Trophoblast cell (in vitro differentiated cells and primary cell): ENCODE results near the gene EMID1.

Experiments used
- DNase-seq, 2 donors: peaks; one replicate each; pipeline ENCODE4 v3.0.0-alpha.2; 2016
- H2AFZ ChIP-seq: 2 replicates; pipeline ENCODE4 v1.6.1; 2013; ENCODE audit warnings: low read length, moderate library complexity, mild to moderate bottlenecking; ENCODE audit not compliant: insufficient read depth, poor library complexity
- H2AK5ac ChIP-seq: 2 replicates; pipeline ENCODE4 v1.6.1; 2013; ENCODE audit warnings: mild to moderate bottlenecking, low read length
- H2BK120ac ChIP-seq: 2 replicates; pipeline ENCODE4 v1.6.1; 2013; ENCODE audit warnings: low read length, mild to moderate bottlenecking, moderate library complexity; ENCODE audit not compliant: insufficient read depth, poor library complexity
- H2BK12ac ChIP-seq: 2 replicates; pipeline ENCODE4 v1.6.1; 2013; ENCODE audit warnings: mild to moderate bottlenecking, low read length, moderate library complexity
- H2BK5ac ChIP-seq: 2 replicates; pipeline ENCODE4 v1.6.1; 2013; ENCODE audit warnings: low read length, low read depth, moderate library complexity, mild to moderate bottlenecking; ENCODE audit not compliant: poor library complexity
- H3K14ac ChIP-seq: 2 replicates; pipeline ENCODE4 v1.6.1; 2013; ENCODE audit warnings: mild to moderate bottlenecking, low read length
- H3K18ac ChIP-seq: 2 replicates; pipeline ENCODE4 v1.6.1; 2013; ENCODE audit warnings: mild to moderate bottlenecking, low read length
- H3K23ac ChIP-seq: 2 replicates; pipeline ENCODE4 v1.6.1; 2013; ENCODE audit warnings: low read length
- H3K27ac ChIP-seq: 2 replicates; pipeline ENCODE4 v1.5.1; 2013; ENCODE audit warnings: low read depth, mild to moderate bottlenecking, inconsistent platforms, low read length, moderate library complexity
- H3K27me3 ChIP-seq: 2 replicates; pipeline ENCODE4 v1.6.1; 2013; ENCODE audit warnings: inconsistent platforms, mild to moderate bottlenecking, low read length, moderate library complexity; ENCODE audit not compliant: insufficient read depth
- H3K36me3 ChIP-seq, 2 experiments: 1 replicate in 1 of 2; 2 replicates in 1 of 2; pipeline ENCODE4 v1.6.1; 2013; ENCODE audit warnings: low read length in 2 of 2, mild to moderate bottlenecking in 2 of 2, moderate library complexity in 1 of 2; ENCODE audit not compliant: insufficient read depth in 2 of 2, control insufficient read depth in 1 of 2
- H3K4ac ChIP-seq: 2 replicates; pipeline ENCODE4 v1.6.1; 2013; ENCODE audit warnings: low read depth, mild to moderate bottlenecking, low read length, moderate library complexity
- H3K4me1 ChIP-seq, 2 experiments: 1 replicate in 1 of 2; 2 replicates in 1 of 2; pipeline ENCODE4 v1.6.1; 2013; ENCODE audit warnings: low read length in 2 of 2, mild to moderate bottlenecking in 2 of 2, moderate library complexity in 1 of 2; ENCODE audit not compliant: insufficient read depth in 2 of 2, control insufficient read depth in 1 of 2
- H3K4me2 ChIP-seq: 2 replicates; pipeline ENCODE4 v1.6.1; 2013; ENCODE audit warnings: inconsistent platforms, mild to moderate bottlenecking, low read length, moderate library complexity
- H3K4me3 ChIP-seq: 2 replicates; pipeline ENCODE4 v1.5.1; 2013; ENCODE audit warnings: mild to moderate bottlenecking, low read depth, low read length, inconsistent platforms
- H3K79me1 ChIP-seq: one replicate; pipeline ENCODE4 v1.6.1; 2013; ENCODE audit warnings: low read length
- H3K79me2 ChIP-seq: 2 replicates; pipeline ENCODE4 v1.6.1; 2013; ENCODE audit warnings: low read length, mild to moderate bottlenecking; ENCODE audit not compliant: control insufficient read depth, insufficient read depth, poor library complexity
- H3K9ac ChIP-seq: 2 replicates; pipeline ENCODE4 v1.6.1; 2013; ENCODE audit warnings: mild to moderate bottlenecking, low read length
- H3K9me3 ChIP-seq: 2 replicates; pipeline ENCODE4 v1.6.1; 2013; ENCODE audit warnings: low read depth, mild to moderate bottlenecking, control low read depth, inconsistent platforms, low read length; ENCODE audit not compliant: insufficient read depth
- H4K12ac ChIP-seq: 2 replicates; pipeline ENCODE4 v1.6.1; 2013; ENCODE audit warnings: low read depth, mild to moderate bottlenecking, low read length, moderate library complexity
- H4K8ac ChIP-seq: 2 replicates; pipeline ENCODE4 v1.6.1; 2013; ENCODE audit warnings: low read depth, mild to moderate bottlenecking, low read length, moderate library complexity
- H4K91ac ChIP-seq: one replicate; pipeline ENCODE4 v1.6.1; 2013; ENCODE audit warnings: low read depth, mild to moderate bottlenecking, low read length, moderate library complexity
- WGBS: extraction: QIAGEN DNeasy Blood & Tissue Kit; methylation state at CpG from one replicate; pipeline ENCODE4 v1.1.7; 2013; ENCODE audit warnings: missing lambda C conversion rate; ENCODE audit not compliant: insufficient read length, insufficient coverage; ENCODE audit errors: extremely low coverage; 5-methylcytosine and 5-hydroxymethylcytosine counted together

EMID1 gene

DNA sequence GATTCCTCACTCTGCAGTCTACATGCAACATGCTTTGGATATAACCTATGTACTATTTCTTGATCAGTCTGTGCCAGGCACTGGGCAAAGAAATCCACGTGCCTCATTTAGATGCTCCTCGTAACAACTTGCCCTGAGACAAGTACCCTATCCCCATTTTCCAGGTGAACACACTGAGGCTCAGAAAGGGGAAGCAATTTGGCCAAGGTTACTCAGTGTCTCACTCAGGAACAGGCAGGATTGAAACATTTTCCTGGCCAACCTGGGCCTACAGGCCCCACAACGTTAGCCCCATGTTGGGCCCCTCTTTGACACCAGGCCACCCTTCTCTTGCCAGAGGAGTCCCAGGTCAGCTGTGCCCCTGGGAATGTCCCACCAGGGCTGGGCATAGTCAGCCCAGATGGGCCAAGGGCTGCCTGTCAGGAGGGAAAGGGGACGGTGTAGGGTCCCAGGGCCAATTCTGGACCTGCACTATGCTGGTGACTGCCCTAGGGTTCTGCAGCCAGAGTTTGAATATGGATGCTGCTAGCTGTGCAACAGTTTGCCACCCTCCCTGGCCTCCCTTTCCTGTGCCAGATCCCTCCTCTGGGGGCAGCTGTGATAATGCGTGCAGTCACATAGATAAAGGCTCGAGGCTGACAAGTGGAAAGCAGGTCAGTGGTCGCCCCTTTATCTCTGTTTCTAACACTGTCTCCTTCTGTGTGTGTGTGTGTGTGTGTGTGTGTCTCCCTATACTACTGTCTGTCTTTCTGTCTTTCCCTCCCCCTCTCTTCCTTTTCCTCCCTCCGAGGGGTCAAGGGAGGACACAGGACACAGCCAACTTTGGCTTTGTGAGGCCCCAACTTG lies 10.4 kb upstream of the EMID1 start:
- Histone ChIP-seq H3K79me1 (no peaks in the 10 kb centered on the region), H3K9ac (no peak overlapping the region), H3K27me3 (no peaks in the 10 kb centered on the region), H2BK120ac (no peak overlapping the region), H2AK5ac (no peak overlapping the region), H3K4me1 (no peaks in the 10 kb centered on the region), H4K8ac (no peak overlapping the region), H3K9me3 (no peaks in the 10 kb centered on the region), H2AFZ (no peak overlapping the region), H3K79me2 (no peaks in the 10 kb centered on the region), H3K18ac (no peak overlapping the region), H3K23ac (no peak overlapping the region), H3K27ac (no peak overlapping the region), H4K12ac (no peak overlapping the region), H3K4me2 (no peak overlapping the region), H3K4ac (no peak overlapping the region), H2BK5ac (no peak overlapping the region), H3K4me3 (no peak overlapping the region), H3K36me3 (no peaks in the 10 kb centered on the region), H4K91ac (no peak overlapping the region), H3K14ac (no peak overlapping the region), H2BK12ac (no peak overlapping the region)
- no CpG with 5 or more reads among the region's 8 CpGs for WGBS
- DNase-seq: no peak

DNA sequence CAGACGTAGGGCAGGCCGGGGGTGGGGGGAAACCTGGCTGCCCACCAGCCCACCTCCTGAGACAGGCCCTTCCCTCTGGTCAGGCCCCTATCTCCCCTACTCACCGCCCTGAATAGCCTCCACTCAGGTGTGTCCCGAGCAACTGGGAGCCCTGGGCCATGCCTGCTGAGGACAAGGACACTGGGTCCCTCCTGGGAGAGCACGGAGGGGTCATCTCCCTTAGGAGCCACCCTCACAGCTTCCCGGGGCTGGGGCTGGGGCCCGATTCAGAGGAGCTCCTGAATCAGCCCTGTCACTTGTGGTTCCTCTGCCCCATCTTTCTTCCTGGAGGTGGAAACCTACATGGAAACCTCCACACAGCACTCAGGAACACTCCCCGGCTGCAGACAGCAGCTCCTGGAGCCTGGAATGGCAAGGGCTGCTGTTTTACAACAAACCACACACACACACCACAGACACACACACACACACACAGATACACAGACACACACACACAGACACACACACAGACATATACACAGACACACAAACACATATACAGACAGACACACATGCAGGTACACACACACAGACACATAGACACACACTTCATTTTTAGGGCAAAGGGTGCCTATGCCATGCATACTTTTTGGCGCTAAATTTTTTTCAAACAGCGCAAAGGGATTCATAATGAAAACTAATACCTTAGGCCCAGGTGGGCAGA lies 9.6 kb upstream of the EMID1 start:
- Histone ChIP-seq H2AK5ac (no peak overlapping the region), H3K4me3 (no peak overlapping the region), H2AFZ (no peak overlapping the region), H3K36me3 (no peaks in the 10 kb centered on the region), H3K27me3 (no peaks in the 10 kb centered on the region), H3K27ac (no peak overlapping the region), H2BK5ac (no peak overlapping the region), H3K9me3 (no peaks in the 10 kb centered on the region), H2BK120ac (no peak overlapping the region), H3K9ac (no peak overlapping the region), H3K4me1 (no peaks in the 10 kb centered on the region), H3K14ac (no peak overlapping the region), H3K4me2 (no peak overlapping the region), H2BK12ac (no peak overlapping the region), H3K23ac (no peak overlapping the region), H3K79me2 (no peaks in the 10 kb centered on the region), H4K12ac (no peak overlapping the region), H3K79me1 (no peaks in the 10 kb centered on the region), H4K8ac (no peak overlapping the region), H3K18ac (no peak overlapping the region), H3K4ac (no peak overlapping the region), H4K91ac (no peak overlapping the region)
- no CpG with 5 or more reads among the region's 10 CpGs for WGBS
- DNase-seq: no peak

DNA sequence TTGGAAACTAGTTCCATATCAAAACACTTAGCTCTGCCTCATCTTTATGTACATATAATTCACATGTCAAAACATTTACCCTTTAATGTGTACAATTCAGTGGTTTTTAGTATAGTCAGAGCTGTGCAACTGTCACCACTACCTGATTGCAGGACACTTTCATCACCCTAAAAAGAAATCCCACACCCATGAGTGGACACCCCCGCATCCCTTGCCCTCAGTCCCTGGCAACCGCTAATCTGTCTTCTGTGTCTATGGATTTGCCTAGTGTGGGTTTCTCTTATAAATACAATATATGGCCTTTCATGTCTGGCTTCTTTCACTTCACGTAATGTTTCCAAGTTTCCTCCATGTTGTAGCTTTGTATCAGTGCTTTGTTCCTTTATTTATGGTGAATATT lies 8.6 kb upstream of the EMID1 start:
- Histone ChIP-seq H4K91ac (no peak overlapping the region), H2AFZ (no peak overlapping the region), H3K36me3 (no peaks in the 10 kb centered on the region), H3K14ac (no peak overlapping the region), H3K9me3 (no peaks in the 10 kb centered on the region), H2BK120ac (no peak overlapping the region), H3K9ac (no peak overlapping the region), H4K8ac (no peak overlapping the region), H2BK5ac (no peak overlapping the region), H2BK12ac (no peak overlapping the region), H2AK5ac (no peak overlapping the region), H3K4me2 (no peak overlapping the region), H4K12ac (no peak overlapping the region), H3K4ac (no peak overlapping the region), H3K79me2 (no peaks in the 10 kb centered on the region), H3K27ac (no peak overlapping the region), H3K4me3 (no peak overlapping the region), H3K18ac (no peak overlapping the region), H3K23ac (no peak overlapping the region), H3K4me1 (no peaks in the 10 kb centered on the region), H3K27me3 (no peaks in the 10 kb centered on the region), H3K79me1 (no peaks in the 10 kb centered on the region)
- no peak for DNase-seq
- no CpG with 5 or more reads among the region's 3 CpGs for WGBS

DNA sequence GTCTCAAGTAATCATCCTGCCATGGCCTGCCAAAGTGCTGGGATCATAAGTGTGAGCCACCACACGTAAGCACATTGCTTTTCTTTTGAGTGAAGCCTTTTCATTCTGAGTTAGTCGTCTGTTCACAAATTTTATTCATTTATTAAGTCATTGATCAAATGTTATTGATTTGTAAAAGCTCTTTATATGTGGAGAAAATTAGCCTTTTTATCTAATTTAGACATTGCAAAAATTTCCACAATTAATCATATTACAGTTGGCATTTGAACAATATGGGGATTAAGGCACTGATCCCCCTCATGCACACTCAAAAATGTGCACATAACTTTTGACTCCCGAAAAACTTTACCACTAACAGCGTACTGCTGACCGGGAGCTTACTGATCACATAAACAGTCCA lies 7.5 kb upstream of the EMID1 start:
- H3K79me2 ChIP-seq: no peaks in the 10 kb centered on the region
- H3K23ac ChIP-seq: no peak overlapping the region
- H4K8ac ChIP-seq: no peak overlapping the region
- H2BK5ac ChIP-seq: no peak overlapping the region
- H3K4me2 ChIP-seq: no peak overlapping the region
- H3K9ac ChIP-seq: no peak overlapping the region
- H3K36me3 ChIP-seq: no peaks in the 10 kb centered on the region
- H4K91ac ChIP-seq: no peak overlapping the region
- peaks cover 0 to 2% of the 10 kb centered on the region in 2 experiments for H3K4me1 ChIP-seq
- H2AK5ac ChIP-seq: no peak overlapping the region
- no peak overlapping the region for H4K12ac ChIP-seq
- no peaks in the 10 kb centered on the region for H3K9me3 ChIP-seq
- no peak overlapping the region for H3K27ac ChIP-seq
- no peaks in the 10 kb centered on the region for H3K79me1 ChIP-seq
- H3K4me3 ChIP-seq: no peak overlapping the region
- no peak overlapping the region for H2BK12ac ChIP-seq
- H3K27me3 ChIP-seq: no peaks in the 10 kb centered on the region
- no peak for DNase-seq
- H2BK120ac ChIP-seq: no peak overlapping the region
- no peak overlapping the region for H3K18ac ChIP-seq
- no peak overlapping the region for H3K14ac ChIP-seq
- H2AFZ ChIP-seq: no peak overlapping the region
- no peak overlapping the region for H3K4ac ChIP-seq
- no CpG with 5 or more reads among the region's 5 CpGs for WGBS
